ENCODE results near the gene IRX1.
A peak's percentile ranks its signal among the peaks of the same experiment; 100 is the strongest.

The IRX1 gene

GRCh38 chr5:3590161-3590966 lies 5.3 kb upstream of the IRX1 start:
- TF ChIP-seq CTCF (IDR thresholded peaks at IDR 0.05; ENCODE audit: extremely low read depth, missing control alignments), result no peak
- no peak for DNase-seq (ENCODE audit: low spot score)

GRCh38 chr5:3590967-3591900 lies 4.4 kb upstream of the IRX1 start:
- DNase-seq (ENCODE audit: low spot score), result no peak

GRCh38 chr5:3592298-3592697 lies 3.3 kb upstream of the IRX1 start:
- no peak for DNase-seq (ENCODE audit: low spot score)
- TF ChIP-seq CTCF (IDR thresholded peaks at IDR 0.05; ENCODE audit: extremely low read depth, missing control alignments), result no peak

More at GRCh38 chr5:3590967-3591900, 4.4 kb upstream of the IRX1 start:
- no peak for TF ChIP-seq CTCF (IDR thresholded peaks at IDR 0.05; ENCODE audit: extremely low read depth, missing control alignments)

- TF ChIP-seq CTCF (IDR thresholded peaks at IDR 0.05; ENCODE audit: extremely low read depth, missing control alignments), result no peak
Measured at GRCh38 chr5:3593771-3594509, 1.7 kb upstream of the IRX1 start.

GRCh38 chr5:3594510-3595005 lies 1.1 kb upstream of the IRX1 start:
- DNase-seq (ENCODE audit: low spot score), result peak; percentile 28
- TF ChIP-seq CTCF (IDR thresholded peaks at IDR 0.05; ENCODE audit: extremely low read depth, missing control alignments), result no peak

More at GRCh38 chr5:3593771-3594509, 1.7 kb upstream of the IRX1 start:
- peak; percentile 27 for DNase-seq (ENCODE audit: low spot score)

GRCh38 chr5:3596261-3596825 lies 711 bp downstream of the IRX1 start:
- no peak for TF ChIP-seq CTCF (IDR thresholded peaks at IDR 0.05; ENCODE audit: extremely low read depth, missing control alignments)
- DNase-seq (ENCODE audit: low spot score), result peak; percentile 33

All from GM20000 (cell line).